Right cardiac atrium (tissue), 5 donors: ENCODE data around the gene CST6. TPM values are rescaled to one million over a fixed set of nuclear protein-coding genes. Genes with fewer than 3 reads are reported as not detected.
A peak's percentile ranks its signal among the peaks of the same experiment; 100 is the strongest.
"Not testable (repeated sequence)": the region's sequence is repeated elsewhere in the genome, so short reads cannot be mapped to it uniquely, and the experiment has no call there.

Experiments used
- ATAC-seq, 2 donors: fragments of 200-7000 bp; cut with Tn5 transposase; one replicate each; pipeline versions ENCODE4 v1.8.0 to v1.9.1; 2020; ENCODE audit warnings: moderate library complexity in 2 of 2, mild to moderate bottlenecking in 1 of 2
- DNase-seq, 3 donors: peaks; one replicate each; pipeline ENCODE4 v3.0.0-alpha.2; 2020
- H3K27ac ChIP-seq: one replicate; pipeline ENCODE4 v1.5.1; 2013; ENCODE audit warnings: mild to moderate bottlenecking, low read length, control low read depth, moderate library complexity
- H3K27me3 ChIP-seq: one replicate; pipeline ENCODE4 v1.6.1; 2013; ENCODE audit not compliant: control insufficient read depth, insufficient read depth
- H3K4me1 ChIP-seq: one replicate; pipeline ENCODE4 v1.6.1; 2013; ENCODE audit warnings: low read length; ENCODE audit not compliant: control insufficient read depth, insufficient read depth
- H3K4me3 ChIP-seq: one replicate; pipeline ENCODE4 v1.5.1; 2013; ENCODE audit warnings: low read length, control low read depth
- H3K9me3 ChIP-seq: one replicate; pipeline ENCODE4 v1.6.1; 2013; ENCODE audit warnings: low read length; ENCODE audit not compliant: control insufficient read depth
- WGBS: extraction: QIAGEN DNeasy Blood & Tissue Kit; methylation state at CpG from one replicate; pipeline ENCODE4 v1.1.7; 2013; 5-methylcytosine and 5-hydroxymethylcytosine counted together
- intact Hi-C, 4 donors: fragments of 100-400 bp; cut with DNase I; formaldehyde crosslinking; loops; one replicate each; pipeline versions ENCODE4 v1.11.0 to v1.14.0; 2022 to 2023
- polyA plus RNA-seq: library from polyadenylated mRNA; stranded (reverse); fragments of 200-250 nt; gene quantifications from one replicate; pipeline ENCODE4 v1.2.3, GENCODE V29; 2013
- total RNA-seq, 4 donors: library from RNA; stranded (reverse); fragmentation: NEBNext Ultra II Directional; extraction: Animal tissue kit (Norgen Biotek cat#: 25700); gene quantifications; one replicate each; pipeline ENCODE4 v1.2.1, GENCODE V29; 2021
- donor health status: healthy with polysubstance abuse.
- donor health status: DM: no; HTN: yes; CAD: no.
- donor health status: DM: no; HTN: no; CAD: no.
- donor health status: DM: no; HTN: yes; CAD: no; lungs with severe emphysema.
- donor health status: DM: yes; HTN: yes; CAD: no.

The CST6 gene
- total and polyA plus RNA-seq, 5 donors, result 1.2 to 3.6 (median 2.1) TPM

GRCh38 chr11:66016793-66017177 is 5.0 kb downstream of the CST6 start:
- Histone ChIP-seq H3K27me3 (no peaks in the 10 kb centered on the region), H3K9me3 (no peaks in the 10 kb centered on the region), H3K4me1 (no peaks in the 10 kb centered on the region), H3K27ac (no peak overlapping the region), H3K4me3 (no peak overlapping the region)
- DNase-seq (no peak), ATAC-seq (no peak)
- intact Hi-C loops, result no loop called here
- WGBS, result 81% methylated on average over 10 of the region's 10 CpGs

GRCh38 chr11:66017321-66017720 is 5.5 kb downstream of the CST6 start:
- intact Hi-C loops, result no loop called here
- no peaks in the 10 kb centered on the region for H3K27me3 ChIP-seq
- ATAC-seq (no peak), DNase-seq (no peak)
- no peak overlapping the region for H3K27ac ChIP-seq
- 77% methylated on average over 4 of the region's 4 CpGs for WGBS
- H3K4me3 ChIP-seq, result no peak overlapping the region
- H3K9me3 ChIP-seq, result no peaks in the 10 kb centered on the region
- no peaks in the 10 kb centered on the region for H3K4me1 ChIP-seq

DNA sequence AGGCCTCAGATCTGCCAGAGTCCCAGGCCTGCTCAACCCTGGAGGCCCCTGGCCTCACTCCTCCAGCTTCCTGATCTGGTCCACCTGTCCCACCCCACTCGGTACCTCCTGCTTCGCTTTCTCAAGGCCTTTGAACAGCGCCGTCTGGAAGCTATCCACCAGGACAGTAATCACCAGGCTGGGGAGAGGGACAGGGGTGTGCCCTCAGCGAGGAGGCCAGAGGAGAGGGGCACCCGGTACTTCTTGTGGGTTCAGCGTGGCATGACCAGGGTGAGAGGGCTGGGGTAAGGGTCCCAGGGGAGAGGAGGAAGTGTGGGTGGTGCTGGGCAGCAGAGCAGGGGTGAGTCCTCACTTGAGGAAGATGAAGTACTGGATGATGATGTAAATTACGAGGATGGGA is 8.4 kb downstream of the CST6 start:
- ATAC-seq (no peak), DNase-seq (no peak)
- WGBS, result 72% methylated on average over 8 of the region's 8 CpGs
- Histone ChIP-seq H3K4me1 (no peaks in the 10 kb centered on the region), H3K9me3 (no peaks in the 10 kb centered on the region), H3K27me3 (no peaks in the 10 kb centered on the region), H3K4me3 (no peak overlapping the region), H3K27ac (no peak overlapping the region)
- intact Hi-C loops, result no loop called here

GRCh38 chr11:66020618-66021357 is 9.0 kb downstream of the CST6 start:
- no peak overlapping the region for H3K27ac ChIP-seq
- 81% methylated on average over 25 of the region's 25 CpGs for WGBS
- no peaks in the 10 kb centered on the region for H3K9me3 ChIP-seq
- H3K4me1 ChIP-seq, result no peaks in the 10 kb centered on the region
- H3K4me3 ChIP-seq, result no peak overlapping the region
- no peaks in the 10 kb centered on the region for H3K27me3 ChIP-seq
- no peak for DNase-seq
- ATAC-seq, result peak in 1 of 2 donors; percentile 10
- intact Hi-C loops, result no loop called here

DNA sequence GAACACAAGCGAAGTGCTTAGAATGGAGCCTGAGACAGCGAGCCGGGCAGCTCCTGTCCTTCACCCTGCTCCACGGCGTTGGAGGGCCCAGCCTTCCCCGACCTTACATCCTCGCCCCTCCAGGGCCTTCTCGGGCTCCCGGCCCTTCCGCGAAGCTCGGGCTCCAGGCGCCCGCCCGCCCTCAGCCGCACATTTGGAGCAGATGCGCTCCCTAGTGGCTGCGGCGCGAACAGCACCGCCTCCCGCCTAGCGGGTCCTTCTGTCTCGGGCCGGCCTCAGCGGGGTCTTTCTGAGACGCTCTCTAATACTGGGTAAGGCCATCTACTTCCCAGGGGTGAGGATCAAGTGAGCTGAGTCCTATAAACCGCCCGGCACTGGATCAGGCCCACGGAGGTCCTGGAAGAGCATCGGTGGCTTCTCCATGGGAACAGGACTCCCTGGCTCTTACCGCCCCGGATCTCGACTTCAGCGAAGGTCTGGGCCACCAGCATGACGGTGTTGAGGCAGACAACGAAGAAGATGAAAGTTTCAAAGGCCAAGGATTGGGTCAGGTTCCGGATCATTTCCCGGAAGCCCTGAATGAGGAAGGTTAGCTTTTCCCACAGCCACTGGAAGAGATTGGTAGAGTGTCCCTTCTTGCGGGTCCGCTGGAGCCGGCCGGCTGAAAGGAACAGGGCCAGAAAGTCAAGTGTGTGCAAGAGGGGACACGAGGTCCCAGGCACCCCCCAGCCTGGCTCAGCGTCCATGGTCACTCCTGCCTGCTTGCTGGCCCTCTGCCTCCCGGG is 10.8 kb downstream of the CST6 start:
- peak; percentile 73 to 91 (median 90) for DNase-seq
- Histone ChIP-seq H3K27ac (no peak overlapping the region), H3K4me3 (no peak overlapping the region), H3K9me3 (no peaks in the 10 kb centered on the region), H3K4me1 (no peaks in the 10 kb centered on the region), H3K27me3 (no peaks in the 10 kb centered on the region)
- ATAC-seq, result peak; percentile 77 to 84
- 21% methylated on average over 46 of the region's 46 CpGs for WGBS
- intact Hi-C loops, result no loop called here

- intact Hi-C loops, H3K27me3 ChIP-seq, H3K9me3 ChIP-seq, DNase-seq, H3K4me1 ChIP-seq, H3K4me3 ChIP-seq, H3K27ac ChIP-seq, ATAC-seq: not testable (repeated sequence)
- WGBS, result 75% methylated on average over 5 of the region's 5 CpGs
Measured at GRCh38 chr11:66023186-66023440, 11.3 kb downstream of the CST6 start.

DNA sequence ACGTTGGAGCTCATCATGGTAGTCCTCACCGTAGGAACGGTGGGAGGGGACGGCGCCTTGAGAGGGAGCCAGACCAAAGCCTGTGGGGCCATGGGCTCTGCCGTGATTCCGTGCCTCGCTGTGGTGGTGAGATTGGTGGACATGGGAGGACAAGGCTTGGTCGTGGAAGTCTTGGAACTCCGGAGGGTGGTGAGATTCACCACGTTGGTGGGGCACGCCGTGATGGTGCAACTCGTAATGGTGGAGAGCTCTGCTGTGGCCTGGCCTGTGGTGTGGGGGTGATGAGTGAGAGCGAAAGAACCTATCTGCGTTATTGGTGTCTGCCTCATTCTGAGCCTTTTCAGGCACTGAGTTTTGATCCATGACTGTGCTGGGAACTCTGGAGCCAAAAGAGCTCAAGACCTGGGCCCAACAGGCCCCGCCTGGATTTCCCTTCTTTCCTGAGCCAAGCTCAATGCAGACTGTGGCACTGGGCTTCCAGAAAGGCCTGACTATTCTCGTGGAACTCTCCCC is 14.3 kb downstream of the CST6 start, which contains the start of gene CATSPER1:
TSS of gene CATSPER1 (minus strand) at position 463 of the 513 bp plus-strand sequence. CDS start at position 363, 100 bp downstream.
- 88% methylated on average over 18 of the region's 18 CpGs for WGBS
- Histone ChIP-seq H3K9me3 (no peaks in the 10 kb centered on the region), H3K4me3 (no peak within 1 kb of the TSS), H3K27ac (no peak within 1 kb of the TSS), H3K4me1 (no peaks in the 10 kb centered on the region), H3K27me3 (no peaks in the 10 kb centered on the region)
- intact Hi-C loops, result no loop called here
- no peak for ATAC-seq
- no peak for DNase-seq

DNA sequence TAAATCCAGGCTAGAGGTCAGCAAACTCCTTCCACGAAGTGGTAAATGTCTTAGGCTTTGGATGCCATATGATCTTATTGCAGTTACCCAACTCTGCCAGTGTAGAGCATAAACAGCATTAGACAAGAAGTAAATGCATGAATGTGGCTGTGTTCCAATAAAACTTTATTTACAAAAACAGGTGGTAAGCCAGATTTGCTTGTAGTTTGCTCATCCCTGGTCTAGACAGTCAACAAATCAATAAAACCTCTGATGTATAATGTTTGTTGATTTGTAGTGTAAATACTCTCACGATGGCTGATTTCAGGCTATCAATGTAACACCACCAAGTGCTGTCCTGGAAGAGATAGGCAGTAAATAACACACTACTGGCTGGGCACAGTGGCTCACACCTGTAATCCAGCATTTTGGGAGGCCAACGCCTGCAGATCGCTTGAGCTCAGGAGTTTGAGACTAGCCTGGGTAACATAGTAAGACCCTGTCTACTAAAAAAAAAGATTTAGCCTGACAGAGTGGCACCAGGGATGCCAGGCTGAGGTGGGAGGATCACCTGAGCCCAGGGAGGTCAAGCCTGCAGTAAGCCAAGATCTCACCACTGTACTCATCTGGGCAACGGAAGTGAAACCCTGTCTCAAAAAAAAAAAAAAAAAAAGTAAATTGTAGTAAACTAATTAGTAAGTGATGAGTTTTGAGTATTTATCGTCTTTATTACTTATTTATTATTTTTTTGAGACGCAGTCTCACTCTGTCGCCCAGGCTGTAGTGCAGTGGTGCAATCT is 21.3 kb downstream of the CST6 start:
- intact Hi-C loops, result no loop called here
- ATAC-seq (no peak), DNase-seq (no peak)
- Histone ChIP-seq H3K9me3 (no peaks in the 10 kb centered on the region), H3K4me3 (no peak overlapping the region), H3K4me1 (no peaks in the 10 kb centered on the region), H3K27me3 (no peaks in the 10 kb centered on the region), H3K27ac (no peak overlapping the region)
- WGBS, result 88% methylated on average over 8 of the region's 8 CpGs

DNA sequence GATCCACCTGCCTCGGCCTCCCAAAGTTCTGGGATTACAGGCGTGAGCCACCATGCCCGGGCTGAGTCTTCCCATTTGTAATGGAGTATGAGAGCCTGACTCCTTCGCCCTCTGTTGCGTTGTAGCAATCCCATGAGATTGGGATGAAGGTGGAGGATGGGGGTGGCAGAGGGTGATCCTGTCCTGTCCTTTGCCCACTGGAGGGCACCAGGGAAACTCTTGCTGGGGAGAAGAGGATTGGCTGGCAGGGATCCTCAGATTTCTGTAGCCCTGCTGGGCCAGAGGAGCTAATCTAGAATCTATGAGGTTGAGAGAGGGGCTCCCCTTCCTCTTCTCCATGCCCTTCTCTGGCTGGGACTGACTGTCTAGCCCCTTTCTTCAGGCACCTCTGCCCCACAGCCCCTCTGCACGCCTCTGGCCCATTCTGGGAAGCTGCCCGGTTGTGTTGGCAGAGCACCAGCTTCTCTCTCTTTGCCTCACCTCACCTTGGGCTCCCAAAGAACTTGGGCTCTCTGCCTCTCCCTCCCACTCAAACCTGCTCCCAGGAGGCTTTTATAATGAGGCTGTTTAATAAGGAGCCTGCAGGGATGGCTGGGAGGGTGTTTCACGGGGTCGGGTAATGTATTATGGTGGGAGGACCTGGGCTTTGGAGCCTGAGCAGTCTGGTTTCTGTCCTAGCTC is 24.0 kb downstream of the CST6 start:
- intact Hi-C loops, result no loop called here
- Histone ChIP-seq H3K27me3 (no peaks in the 10 kb centered on the region), H3K27ac (no peak overlapping the region), H3K4me1 (no peaks in the 10 kb centered on the region), H3K9me3 (no peaks in the 10 kb centered on the region), H3K4me3 (no peak overlapping the region)
- no peak for DNase-seq
- peak in 1 of 2 donors; percentile 27 for ATAC-seq
- 69% methylated on average over 9 of the region's 9 CpGs for WGBS

DNA sequence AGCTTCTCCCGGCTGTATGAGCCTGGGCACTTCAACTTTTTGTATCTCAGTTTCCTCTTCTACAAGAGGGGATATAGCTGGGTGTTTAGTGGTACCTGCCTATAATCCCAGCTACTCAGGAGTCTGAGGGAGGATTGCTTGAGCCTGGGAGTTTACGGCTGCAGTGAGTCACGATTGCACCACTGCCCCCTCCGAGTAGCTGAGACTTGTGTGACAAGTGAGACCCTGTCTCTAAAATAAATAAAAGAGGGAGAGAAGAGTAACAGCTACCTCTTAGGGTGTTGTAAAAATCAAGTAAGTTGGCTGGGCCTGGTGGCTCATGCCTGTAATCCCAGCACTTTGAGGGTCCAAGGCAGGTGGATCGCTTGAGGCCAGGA is 24.5 kb downstream of the CST6 start:
- WGBS, result 84% methylated on average over 5 of the region's 5 CpGs
- Histone ChIP-seq H3K27me3 (no peaks in the 10 kb centered on the region), H3K27ac (no peak overlapping the region), H3K4me1 (no peaks in the 10 kb centered on the region), H3K4me3 (no peak overlapping the region), H3K9me3 (no peaks in the 10 kb centered on the region)
- ATAC-seq (no peak), DNase-seq (no peak)
- intact Hi-C loops, result no loop called here
